Osteocyte (in vitro differentiated cells): ENCODE data around the gene RNPEPL1. TPM values are rescaled to one million over a fixed set of nuclear protein-coding genes. Genes with fewer than 3 reads are reported as not detected.

Experiments used
- DNase-seq: peaks from one replicate; pipeline ENCODE4 v3.0.0; 2021; ENCODE audit warnings: mixed read lengths; ENCODE audit not compliant: unreplicated experiment; ENCODE audit errors: extremely low spot score
- H3K27ac Mint-ChIP-seq: one replicate; pipeline ENCODE4 v1.8.0; 2021; ENCODE audit warnings: mild to moderate bottlenecking, mixed read lengths; ENCODE audit not compliant: unreplicated experiment
- H3K27me3 Mint-ChIP-seq: one replicate; pipeline ENCODE4 v1.8.0; 2021; ENCODE audit warnings: mixed read lengths; ENCODE audit not compliant: unreplicated experiment
- H3K36me3 Mint-ChIP-seq: one replicate; pipeline ENCODE4 v1.8.0; 2021; ENCODE audit warnings: mixed read lengths; ENCODE audit not compliant: unreplicated experiment
- H3K4me1 Mint-ChIP-seq: one replicate; pipeline ENCODE4 v1.8.0; 2021; ENCODE audit warnings: mixed read lengths; ENCODE audit not compliant: unreplicated experiment
- H3K4me3 Mint-ChIP-seq: one replicate; pipeline ENCODE4 v1.8.0; 2021; ENCODE audit warnings: mild to moderate bottlenecking, moderate library complexity, mixed read lengths; ENCODE audit not compliant: unreplicated experiment
- H3K9me3 Mint-ChIP-seq: one replicate; pipeline ENCODE4 v1.8.0; 2021; ENCODE audit warnings: mixed read lengths; ENCODE audit not compliant: unreplicated experiment
- total RNA-seq: library from RNA; stranded (reverse); gene quantifications from 2 replicates; pipeline ENCODE4 v1.2.1, GENCODE V29; 2021
- TF ChIP-seq, protein P1 (sequence below): fragments of 200-600 bp; sonication (generic); IDR thresholded peaks from 2 replicates; pipeline ENCODE4 v1.5.0; 2021; ENCODE audit warnings: antibody characterized with exemption, mild to moderate bottlenecking, moderate library complexity

The RNPEPL1 gene
- total RNA-seq, 1 donor from 2014 or later, result 56.5 TPM

DNA sequence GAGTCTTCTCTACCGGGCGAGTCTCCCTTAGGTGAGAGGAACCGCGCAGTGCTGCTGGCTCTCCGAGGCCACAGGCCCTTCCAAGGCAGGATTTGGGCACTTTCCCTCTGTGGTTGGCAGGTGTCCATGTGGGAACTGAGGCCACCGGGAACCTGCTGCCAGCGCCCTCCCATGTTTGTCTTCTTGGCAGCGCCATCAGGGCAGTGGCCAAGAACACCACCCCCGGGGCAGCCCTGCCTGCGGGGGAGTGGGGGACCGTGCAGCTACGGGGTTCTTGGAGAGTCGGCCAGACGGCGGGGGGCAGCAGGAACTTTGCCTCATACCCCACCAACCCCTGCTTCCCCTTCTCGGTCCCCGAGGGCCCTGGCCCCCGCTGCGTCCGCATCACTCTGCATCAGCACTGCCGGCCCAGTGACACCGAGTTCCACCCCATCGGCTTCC is 28.2 kb downstream of the RNPEPL1 start:
- no peak for DNase-seq
- Mint-ChIP-seq H3K4me3 (no peak overlapping the region), H3K36me3 (no peaks in the 10 kb centered on the region), H3K27ac (no peak overlapping the region), H3K4me1 (no peaks in the 10 kb centered on the region), H3K9me3 (no peaks in the 10 kb centered on the region), H3K27me3 (no peaks in the 10 kb centered on the region)
- TF ChIP-seq, protein P1, sequence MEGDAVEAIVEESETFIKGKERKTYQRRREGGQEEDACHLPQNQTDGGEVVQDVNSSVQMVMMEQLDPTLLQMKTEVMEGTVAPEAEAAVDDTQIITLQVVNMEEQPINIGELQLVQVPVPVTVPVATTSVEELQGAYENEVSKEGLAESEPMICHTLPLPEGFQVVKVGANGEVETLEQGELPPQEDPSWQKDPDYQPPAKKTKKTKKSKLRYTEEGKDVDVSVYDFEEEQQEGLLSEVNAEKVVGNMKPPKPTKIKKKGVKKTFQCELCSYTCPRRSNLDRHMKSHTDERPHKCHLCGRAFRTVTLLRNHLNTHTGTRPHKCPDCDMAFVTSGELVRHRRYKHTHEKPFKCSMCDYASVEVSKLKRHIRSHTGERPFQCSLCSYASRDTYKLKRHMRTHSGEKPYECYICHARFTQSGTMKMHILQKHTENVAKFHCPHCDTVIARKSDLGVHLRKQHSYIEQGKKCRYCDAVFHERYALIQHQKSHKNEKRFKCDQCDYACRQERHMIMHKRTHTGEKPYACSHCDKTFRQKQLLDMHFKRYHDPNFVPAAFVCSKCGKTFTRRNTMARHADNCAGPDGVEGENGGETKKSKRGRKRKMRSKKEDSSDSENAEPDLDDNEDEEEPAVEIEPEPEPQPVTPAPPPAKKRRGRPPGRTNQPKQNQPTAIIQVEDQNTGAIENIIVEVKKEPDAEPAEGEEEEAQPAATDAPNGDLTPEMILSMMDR, result no peak

DNA sequence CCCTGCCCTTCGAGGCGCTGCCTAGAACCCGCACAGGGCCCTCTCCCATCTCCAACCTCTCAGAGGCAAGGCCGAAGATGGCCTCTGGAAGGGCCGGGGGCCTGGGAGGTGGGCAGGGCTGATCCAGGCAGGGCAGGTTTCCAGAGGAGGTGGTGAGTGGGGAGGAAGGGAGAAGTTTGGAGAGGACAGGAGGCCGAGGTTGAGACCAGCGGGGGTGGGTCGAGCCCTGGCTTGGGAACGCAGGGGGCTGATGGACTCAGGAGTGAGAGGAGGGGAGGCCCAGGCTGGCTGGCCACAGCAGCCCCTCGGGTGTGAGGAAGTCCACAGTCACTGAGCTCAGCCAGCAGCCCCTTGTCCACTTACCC is 28.8 kb downstream of the RNPEPL1 start:
- H3K9me3 Mint-ChIP-seq, result no peaks in the 10 kb centered on the region
- TF ChIP-seq, protein P1, result no peak
- no peaks in the 10 kb centered on the region for H3K27me3 Mint-ChIP-seq
- no peak for DNase-seq
- H3K27ac Mint-ChIP-seq, result no peak overlapping the region
- no peaks in the 10 kb centered on the region for H3K4me1 Mint-ChIP-seq
- H3K4me3 Mint-ChIP-seq, result no peak overlapping the region
- no peaks in the 10 kb centered on the region for H3K36me3 Mint-ChIP-seq

DNA sequence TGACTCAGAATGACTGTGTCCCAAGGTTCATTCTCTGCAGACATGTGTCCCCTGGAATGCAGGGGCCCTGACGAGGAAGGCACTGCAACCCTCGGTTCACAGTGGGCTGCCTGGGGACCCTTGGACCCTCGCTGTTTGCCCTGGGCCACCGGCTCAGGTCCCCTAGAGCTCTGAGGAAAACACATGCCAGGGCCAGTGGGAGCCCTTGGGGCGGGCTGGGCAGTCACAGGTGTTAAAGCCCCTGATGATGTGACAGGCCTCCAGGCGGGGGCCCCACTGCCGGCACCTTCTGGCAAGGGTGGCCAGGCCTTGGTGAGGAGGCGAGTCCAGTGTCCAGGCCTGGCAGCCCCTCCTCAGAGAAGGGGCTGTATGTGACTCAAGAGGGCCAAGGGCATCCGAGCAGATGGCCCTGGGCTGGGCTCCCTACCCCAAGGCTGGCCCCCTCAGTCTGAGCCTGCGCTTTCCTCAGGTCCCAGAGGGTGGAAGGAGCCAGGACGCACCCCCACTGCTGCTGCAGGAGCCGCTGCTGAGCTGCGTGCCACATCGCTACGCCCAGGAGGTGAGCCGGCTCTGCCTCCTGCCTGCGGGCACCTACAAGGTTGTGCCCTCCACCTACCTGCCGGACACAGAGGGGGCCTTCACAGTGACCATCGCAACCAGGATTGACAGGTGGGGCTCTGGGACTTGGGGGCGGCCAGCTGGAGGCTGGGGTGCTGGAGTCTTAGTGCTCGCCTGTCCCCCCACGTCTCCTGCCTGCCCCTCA is 29.3 kb downstream of the RNPEPL1 start:
- no peaks in the 10 kb centered on the region for H3K36me3 Mint-ChIP-seq
- H3K9me3 Mint-ChIP-seq, result no peaks in the 10 kb centered on the region
- TF ChIP-seq, protein P1, result no peak
- H3K4me1 Mint-ChIP-seq, result no peaks in the 10 kb centered on the region
- no peak overlapping the region for H3K4me3 Mint-ChIP-seq
- H3K27me3 Mint-ChIP-seq, result no peaks in the 10 kb centered on the region
- no peak for DNase-seq
- H3K27ac Mint-ChIP-seq, result no peak overlapping the region

DNA sequence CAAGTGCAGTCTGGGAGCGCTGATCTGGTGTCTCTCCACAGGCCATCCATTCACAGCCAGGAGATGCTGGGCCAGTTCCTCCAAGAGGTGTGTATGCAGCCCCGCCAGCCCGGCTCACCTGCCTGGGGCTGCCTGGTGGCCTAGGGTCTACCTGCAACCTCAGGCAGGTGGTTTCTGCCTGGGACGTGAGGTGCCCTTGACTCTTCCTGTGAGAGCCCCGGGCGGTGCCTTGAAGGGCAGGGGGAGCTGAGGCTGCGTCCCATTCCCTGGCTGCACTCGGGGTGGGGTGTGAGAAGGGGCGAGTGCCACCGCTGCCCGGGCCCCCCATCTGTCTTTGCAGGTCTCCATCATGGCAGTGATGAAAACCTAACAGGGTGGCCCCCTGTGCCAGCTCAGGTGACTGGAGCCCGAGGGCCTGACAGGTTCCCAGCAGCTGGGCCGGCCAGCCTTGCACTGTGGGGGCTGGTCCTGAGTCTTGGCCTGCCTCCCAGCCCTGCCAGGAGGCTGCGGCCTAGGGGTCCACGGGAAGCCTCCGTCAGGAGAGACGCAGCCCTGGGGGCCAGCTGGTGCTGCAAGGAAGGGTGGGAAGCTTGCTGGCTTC is 30.1 kb downstream of the RNPEPL1 start:
- H3K27me3 Mint-ChIP-seq, result no peaks in the 10 kb centered on the region
- no peaks in the 10 kb centered on the region for H3K36me3 Mint-ChIP-seq
- no peak for DNase-seq
- H3K4me3 Mint-ChIP-seq, result no peak overlapping the region
- H3K9me3 Mint-ChIP-seq, result no peaks in the 10 kb centered on the region
- TF ChIP-seq, protein P1, result no peak
- no peak overlapping the region for H3K27ac Mint-ChIP-seq
- no peaks in the 10 kb centered on the region for H3K4me1 Mint-ChIP-seq

DNA sequence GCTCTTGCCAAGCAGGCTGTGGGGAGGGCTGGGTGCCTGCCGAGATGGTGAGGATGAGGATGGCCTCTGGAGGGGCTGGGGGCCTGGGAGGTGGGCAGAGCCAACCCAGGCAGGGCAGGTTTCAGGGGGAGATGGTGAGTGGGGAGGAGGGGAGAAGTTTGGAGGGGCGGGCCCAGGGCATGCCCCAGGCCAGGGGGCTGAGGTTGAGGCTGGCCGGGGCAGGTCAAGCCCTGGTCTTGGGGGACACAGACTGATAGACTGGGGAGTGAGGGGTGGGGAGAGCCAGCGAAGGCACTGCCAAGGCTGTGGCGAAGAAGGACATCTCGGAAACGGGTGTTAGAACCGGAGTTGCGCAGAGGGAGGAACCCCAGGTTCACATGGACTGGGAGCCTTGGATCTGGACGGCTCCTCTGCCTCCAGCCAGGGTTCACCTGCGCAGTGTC is 30.9 kb downstream of the RNPEPL1 start:
- peaks cover under 1% of the 10 kb centered on the region for H3K4me1 Mint-ChIP-seq
- H3K27ac Mint-ChIP-seq, result no peak overlapping the region
- H3K9me3 Mint-ChIP-seq, result no peaks in the 10 kb centered on the region
- H3K27me3 Mint-ChIP-seq, result no peaks in the 10 kb centered on the region
- TF ChIP-seq, protein P1, result no peak
- DNase-seq, result no peak
- no peak overlapping the region for H3K4me3 Mint-ChIP-seq
- no peaks in the 10 kb centered on the region for H3K36me3 Mint-ChIP-seq
